ENCODE measurements around the gene TNFAIP8.

Gene TNFAIP8

GRCh38 chr5:119345861-119346260 is 10.0 kb upstream of the TNFAIP8 start:
- Mint-ChIP-seq H3K36me3 (ENCODE audit: low read depth) (peaks cover 5% of the 10 kb centered on the region), H3K27ac (peak overlapping the region; percentile 55), H3K9me3 (no peaks in the 10 kb centered on the region), H3K4me1 (ENCODE audit: low read depth) (peaks cover 70% of the 10 kb centered on the region), H3K27me3 (no peaks in the 10 kb centered on the region), H3K4me3 (no peak overlapping the region)
- intact Hi-C loops (cut with micrococcal nuclease), result no loop called here

GRCh38 chr5:119346394-119346793 is 9.4 kb upstream of the TNFAIP8 start:
- H3K27ac Mint-ChIP-seq, result peak overlapping the region; percentile 55
- intact Hi-C loops (cut with micrococcal nuclease), result no loop called here

GRCh38 chr5:119347574-119347973 is 8.2 kb upstream of the TNFAIP8 start:
- Mint-ChIP-seq H3K27ac (no peak overlapping the region), H3K36me3 (ENCODE audit: low read depth) (peaks cover 9% of the 10 kb centered on the region)
- intact Hi-C loops (cut with micrococcal nuclease), result no loop called here

More at GRCh38 chr5:119346394-119346793, 9.4 kb upstream of the TNFAIP8 start:
- H3K27me3 Mint-ChIP-seq, result no peaks in the 10 kb centered on the region
- no peak overlapping the region for H3K4me3 Mint-ChIP-seq
- peaks cover 66% of the 10 kb centered on the region for H3K4me1 Mint-ChIP-seq (ENCODE audit: low read depth)
- H3K9me3 Mint-ChIP-seq, result no peaks in the 10 kb centered on the region
- peaks cover 5% of the 10 kb centered on the region for H3K36me3 Mint-ChIP-seq (ENCODE audit: low read depth)

GRCh38 chr5:119347991-119348390 is 7.8 kb upstream of the TNFAIP8 start:
- Mint-ChIP-seq H3K27me3 (no peaks in the 10 kb centered on the region), H3K27ac (no peak overlapping the region), H3K9me3 (no peaks in the 10 kb centered on the region), H3K36me3 (ENCODE audit: low read depth) (peaks cover 9% of the 10 kb centered on the region), H3K4me1 (ENCODE audit: low read depth) (peaks cover 65% of the 10 kb centered on the region), H3K4me3 (no peak overlapping the region)
- intact Hi-C loops (cut with micrococcal nuclease), result no loop called here

More at GRCh38 chr5:119347574-119347973, 8.2 kb upstream of the TNFAIP8 start:
- Mint-ChIP-seq H3K27me3 (no peaks in the 10 kb centered on the region), H3K9me3 (no peaks in the 10 kb centered on the region), H3K4me3 (no peak overlapping the region), H3K4me1 (ENCODE audit: low read depth) (peaks cover 65% of the 10 kb centered on the region)

- intact Hi-C loops (cut with micrococcal nuclease), result no loop called here
These were observed 2.6 kb upstream of the TNFAIP8 start for GRCh38 chr5:119353213-119353612.

GRCh38 chr5:119353686-119354366 is 2.0 kb upstream of the TNFAIP8 start:
- peak overlapping the region; percentile 23 for H3K27ac Mint-ChIP-seq
- H3K27me3 Mint-ChIP-seq, result no peaks in the 10 kb centered on the region
- H3K36me3 Mint-ChIP-seq (ENCODE audit: low read depth), result peaks cover 31% of the 10 kb centered on the region
- H3K4me3 Mint-ChIP-seq, result no peak overlapping the region
- H3K9me3 Mint-ChIP-seq, result no peaks in the 10 kb centered on the region
- peaks cover 46% of the 10 kb centered on the region for H3K4me1 Mint-ChIP-seq (ENCODE audit: low read depth)
- intact Hi-C loops (cut with micrococcal nuclease), result no loop called here

More at GRCh38 chr5:119353213-119353612, 2.6 kb upstream of the TNFAIP8 start:
- Mint-ChIP-seq H3K4me3 (no peak overlapping the region), H3K9me3 (no peaks in the 10 kb centered on the region), H3K4me1 (ENCODE audit: low read depth) (peaks cover 42% of the 10 kb centered on the region), H3K27ac (no peak overlapping the region), H3K27me3 (no peaks in the 10 kb centered on the region), H3K36me3 (ENCODE audit: low read depth) (peaks cover 27% of the 10 kb centered on the region)

- H3K4me3 Mint-ChIP-seq, result peak overlapping the region; percentile 99
- no peaks in the 10 kb centered on the region for H3K27me3 Mint-ChIP-seq
- peaks cover 51% of the 10 kb centered on the region for H3K4me1 Mint-ChIP-seq (ENCODE audit: low read depth)
- intact Hi-C loops (cut with micrococcal nuclease), result loop anchor here (5.0 kb wide), 2 partner anchors 32 to 87 kb away; no protein-coding TSS in a partner anchor
- H3K36me3 Mint-ChIP-seq (ENCODE audit: low read depth), result peaks cover 40% of the 10 kb centered on the region
- H3K9me3 Mint-ChIP-seq, result no peaks in the 10 kb centered on the region
- peak overlapping the region; percentile 98 for H3K27ac Mint-ChIP-seq
These were observed 1.1 kb upstream of the TNFAIP8 start for GRCh38 chr5:119354537-119355243.

- Mint-ChIP-seq H3K36me3 (ENCODE audit: low read depth) (peaks cover 45% of the 10 kb centered on the region), H3K4me3 (peak overlapping the region; percentile 99), H3K27me3 (no peaks in the 10 kb centered on the region), H3K4me1 (ENCODE audit: low read depth) (peaks cover 56% of the 10 kb centered on the region), H3K9me3 (no peaks in the 10 kb centered on the region), H3K27ac (peak overlapping the region; percentile 98)
- intact Hi-C loops (cut with micrococcal nuclease), result loop anchor here (5.0 kb wide), 2 partner anchors 33 to 88 kb away; no protein-coding TSS in a partner anchor
These were observed 578 bp upstream of the TNFAIP8 start for GRCh38 chr5:119355244-119355638.

- H3K4me1 Mint-ChIP-seq (ENCODE audit: low read depth), result peaks cover 64% of the 10 kb centered on the region
- H3K9me3 Mint-ChIP-seq, result no peaks in the 10 kb centered on the region
- intact Hi-C loops (cut with micrococcal nuclease), result loop anchor here (1.0 to 5.0 kb wide), 4 partner anchors 15 to 89 kb away; no protein-coding TSS in a partner anchor
- peak overlapping the region; percentile 98 for H3K27ac Mint-ChIP-seq
- H3K27me3 Mint-ChIP-seq, result no peaks in the 10 kb centered on the region
- H3K36me3 Mint-ChIP-seq (ENCODE audit: low read depth), result peaks cover 60% of the 10 kb centered on the region
- peak overlapping the region; percentile 99 for H3K4me3 Mint-ChIP-seq
These were observed 881 bp downstream of the TNFAIP8 start for GRCh38 chr5:119356612-119357188.

GRCh38 chr5:119357270-119357669 is 1.5 kb downstream of the TNFAIP8 start:
- Mint-ChIP-seq H3K9me3 (no peaks in the 10 kb centered on the region), H3K4me3 (peak overlapping the region; percentile 99), H3K36me3 (ENCODE audit: low read depth) (peaks cover 62% of the 10 kb centered on the region), H3K4me1 (ENCODE audit: low read depth) (peaks cover 64% of the 10 kb centered on the region), H3K27ac (peak overlapping the region; percentile 98), H3K27me3 (no peaks in the 10 kb centered on the region)
- intact Hi-C loops (cut with micrococcal nuclease), result loop anchor here (2.0 to 5.0 kb wide), 3 partner anchors 35 to 90 kb away; no protein-coding TSS in a partner anchor

GRCh38 chr5:119357808-119358529 is 2.1 kb downstream of the TNFAIP8 start:
- Mint-ChIP-seq H3K27me3 (no peaks in the 10 kb centered on the region), H3K36me3 (ENCODE audit: low read depth) (peaks cover 69% of the 10 kb centered on the region), H3K9me3 (no peaks in the 10 kb centered on the region), H3K4me3 (peak overlapping the region; percentile 99), H3K27ac (peak overlapping the region; percentile 98), H3K4me1 (ENCODE audit: low read depth) (peaks cover 64% of the 10 kb centered on the region)
- intact Hi-C loops (cut with micrococcal nuclease), result loop anchor here (2.0 to 5.0 kb wide), 4 partner anchors 36 to 91 kb away; no protein-coding TSS in a partner anchor

- no peaks in the 10 kb centered on the region for H3K27me3 Mint-ChIP-seq
- H3K36me3 Mint-ChIP-seq (ENCODE audit: low read depth), result peaks cover 74% of the 10 kb centered on the region
- intact Hi-C loops (cut with micrococcal nuclease), result loop anchor here (2.0 to 5.0 kb wide), 3 partner anchors 36 to 91 kb away; no protein-coding TSS in a partner anchor
- no peaks in the 10 kb centered on the region for H3K9me3 Mint-ChIP-seq
- H3K4me1 Mint-ChIP-seq (ENCODE audit: low read depth), result peaks cover 63% of the 10 kb centered on the region
- peak overlapping the region; percentile 99 for H3K4me3 Mint-ChIP-seq
- H3K27ac Mint-ChIP-seq, result peak overlapping the region; percentile 33
These were observed 2.7 kb downstream of the TNFAIP8 start for GRCh38 chr5:119358530-119358900.

- H3K36me3 Mint-ChIP-seq (ENCODE audit: low read depth), result peaks cover 79% of the 10 kb centered on the region
- peak overlapping the region; percentile 33 for H3K27ac Mint-ChIP-seq
- H3K9me3 Mint-ChIP-seq, result no peaks in the 10 kb centered on the region
- peaks cover 61% of the 10 kb centered on the region for H3K4me1 Mint-ChIP-seq (ENCODE audit: low read depth)
- H3K27me3 Mint-ChIP-seq, result no peaks in the 10 kb centered on the region
- peak overlapping the region; percentile 99 for H3K4me3 Mint-ChIP-seq
- intact Hi-C loops (cut with micrococcal nuclease), result loop anchor here (2.0 to 5.0 kb wide), 3 partner anchors 36 to 92 kb away; no protein-coding TSS in a partner anchor
These were observed 3.2 kb downstream of the TNFAIP8 start for GRCh38 chr5:119358901-119359603.
